Measurements from ENCODE around the gene ADAMTS13. TPM values are rescaled to one million over a fixed set of nuclear protein-coding genes. Genes with fewer than 3 reads are reported as not detected.
A peak's percentile ranks its signal among the peaks of the same experiment; 100 is the strongest.

ADAMTS13 gene
- polyA plus RNA-seq, 1 donor, result 10.4 TPM

GRCh38 chr9:133490865-133491655 lies 68.9 kb downstream of the ADAMTS13 start:
- DNase-seq, result no peak

GRCh38 chr9:133491656-133491925 lies 69.4 kb downstream of the ADAMTS13 start:
- DNase-seq, result no peak

DNA sequence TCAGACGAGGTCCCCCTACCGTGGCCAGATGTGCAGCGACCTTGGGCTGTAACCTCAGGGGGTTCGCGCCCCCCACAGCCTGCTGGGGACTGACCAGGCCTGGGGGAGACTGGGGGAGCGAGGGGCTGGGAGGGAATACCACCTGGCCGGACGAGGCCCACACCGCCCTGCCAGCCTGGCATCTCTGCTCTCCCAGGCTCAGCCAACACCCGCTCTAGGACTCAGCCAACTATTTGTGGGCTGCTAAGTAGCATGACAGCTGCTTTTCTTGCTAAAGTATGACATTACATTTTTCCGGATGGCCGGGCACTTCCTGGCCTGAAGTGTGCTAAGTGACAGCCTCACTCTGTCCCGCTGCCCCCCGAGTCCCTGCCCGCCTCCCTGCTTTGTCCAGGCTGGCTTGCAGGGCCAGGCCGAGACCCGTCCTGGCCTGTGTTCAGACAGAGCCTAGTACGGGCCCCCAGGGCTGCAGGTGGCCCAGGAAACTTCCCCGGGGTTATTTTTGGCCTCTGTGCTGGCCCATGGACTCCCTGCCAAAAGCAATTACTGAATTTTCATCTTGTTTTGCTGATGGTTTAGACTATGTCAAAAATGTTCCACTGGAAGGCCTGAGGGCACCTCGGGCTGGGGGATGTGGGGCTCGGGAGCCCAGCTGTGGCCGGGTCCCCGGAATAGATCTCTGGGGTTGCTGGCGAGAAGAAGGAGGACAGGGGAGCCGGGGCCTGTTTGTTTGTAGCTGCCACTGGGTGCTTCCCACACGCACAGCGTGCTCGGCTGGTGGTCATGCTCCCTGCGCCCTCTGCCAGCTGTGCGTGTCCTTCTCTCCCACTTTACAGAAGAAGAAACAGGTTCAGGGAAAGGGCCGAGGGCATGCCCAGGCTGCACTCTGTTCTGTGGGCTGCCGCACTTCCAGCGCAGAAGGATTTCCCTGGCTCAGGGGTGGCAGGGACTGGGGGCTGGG lies 70.2 kb downstream of the ADAMTS13 start:
- peak; percentile 47 for DNase-seq

DNA sequence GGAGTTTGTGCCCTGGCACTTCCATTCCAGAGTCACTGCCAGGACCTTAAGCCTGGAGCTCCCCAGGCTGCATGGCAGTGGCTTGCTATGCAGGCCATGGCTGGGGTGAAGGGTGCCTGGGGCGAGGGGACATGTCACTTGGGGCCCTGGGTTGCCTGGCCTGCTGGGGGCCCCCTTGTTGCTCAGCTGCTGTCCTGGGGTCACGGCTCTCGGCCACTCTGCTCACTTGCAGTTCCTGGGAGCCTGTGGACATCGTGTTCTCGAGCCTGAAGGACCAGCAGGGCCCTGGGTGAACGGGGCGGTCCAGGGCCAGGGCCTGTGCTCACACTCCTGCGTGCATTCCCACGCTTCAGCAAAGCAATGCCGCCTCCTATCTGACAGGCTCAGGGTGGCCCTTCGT lies 71.3 kb downstream of the ADAMTS13 start:
- DNase-seq, result no peak

DNA sequence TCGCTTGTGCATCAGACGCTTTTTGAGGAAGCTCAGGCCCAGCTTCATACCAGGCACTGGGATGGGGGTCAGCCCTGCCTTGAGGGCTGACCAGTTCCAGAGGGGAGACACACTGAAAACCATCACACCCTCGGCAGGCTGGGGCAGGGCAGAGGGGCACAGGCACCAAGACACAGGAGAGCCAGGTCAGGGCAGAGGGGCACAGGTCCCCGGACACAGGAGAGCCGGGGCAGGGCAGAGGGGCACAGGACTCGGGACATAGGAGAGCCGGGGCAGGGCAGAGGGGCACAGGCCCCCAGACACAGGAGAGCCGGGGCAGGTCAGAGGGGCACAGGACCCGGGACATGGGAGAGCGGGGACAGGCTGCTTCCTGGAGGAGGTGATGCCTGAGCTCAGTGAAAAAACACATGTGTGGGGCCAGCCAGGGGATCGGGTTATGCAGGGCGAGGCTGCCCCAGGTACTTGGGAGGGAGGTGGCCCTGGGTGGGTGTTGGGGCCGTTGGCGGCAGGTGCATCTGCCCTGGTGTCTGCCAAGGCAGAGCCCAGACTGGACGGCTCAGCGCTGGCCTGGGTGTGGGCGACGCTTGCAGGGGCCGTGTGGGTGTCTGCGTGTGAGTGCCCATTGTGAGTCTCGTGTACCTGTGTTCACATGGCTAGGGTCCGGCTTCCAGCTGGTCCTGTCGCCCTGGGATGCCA lies 71.8 kb downstream of the ADAMTS13 start:
- no peak for DNase-seq

- DNase-seq, result no peak
Measured at GRCh38 chr9:133494636-133495326, 72.6 kb downstream of the ADAMTS13 start.

DNA sequence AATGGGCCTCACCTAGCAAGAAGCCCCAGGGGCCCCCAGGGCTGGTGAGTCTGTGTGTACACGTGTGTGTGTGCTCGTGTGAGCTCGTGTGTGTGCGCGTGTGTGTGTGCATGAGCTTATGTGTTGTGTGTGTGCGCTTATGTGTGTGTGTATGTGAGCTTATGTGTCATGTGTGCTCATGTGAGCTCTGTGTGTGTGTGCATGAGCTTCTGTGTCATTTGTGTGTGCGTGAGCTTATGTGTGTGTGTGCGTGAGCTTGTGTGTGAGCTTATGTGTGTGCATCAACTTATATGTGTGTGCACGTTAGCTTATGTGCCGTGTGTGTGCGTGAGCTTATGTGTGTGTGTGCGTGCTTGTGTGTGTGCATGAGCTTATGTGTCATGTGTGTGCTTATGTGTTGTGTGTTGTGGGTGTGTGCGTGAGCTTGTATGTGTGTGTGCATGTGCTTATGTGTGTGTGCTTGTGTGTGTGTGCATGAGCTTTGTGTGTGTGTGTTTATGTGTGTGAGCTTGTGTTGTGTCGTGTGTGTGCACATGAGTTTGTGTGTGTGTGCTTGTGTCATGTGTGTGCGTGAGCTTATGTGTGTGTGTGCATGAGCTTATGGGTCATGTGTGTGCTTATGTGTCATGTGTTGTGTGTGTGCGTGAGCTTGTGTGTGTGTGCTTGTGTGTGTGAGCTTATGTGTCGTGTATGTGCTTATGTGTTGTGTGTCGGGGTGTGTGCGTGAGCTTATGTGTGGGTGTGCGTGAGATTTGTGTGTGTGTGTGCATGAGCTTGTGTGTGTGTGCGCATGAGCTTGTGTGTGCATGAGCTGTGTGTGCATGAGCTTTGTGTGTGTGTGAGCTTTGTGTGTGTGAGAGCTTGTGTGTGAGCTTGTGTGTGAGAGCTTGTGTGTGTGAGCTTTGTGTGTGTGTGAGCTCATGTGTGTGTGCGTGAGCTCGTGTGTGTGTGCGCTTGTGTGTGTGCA lies 73.4 kb downstream of the ADAMTS13 start:
- no peak for DNase-seq

DNA sequence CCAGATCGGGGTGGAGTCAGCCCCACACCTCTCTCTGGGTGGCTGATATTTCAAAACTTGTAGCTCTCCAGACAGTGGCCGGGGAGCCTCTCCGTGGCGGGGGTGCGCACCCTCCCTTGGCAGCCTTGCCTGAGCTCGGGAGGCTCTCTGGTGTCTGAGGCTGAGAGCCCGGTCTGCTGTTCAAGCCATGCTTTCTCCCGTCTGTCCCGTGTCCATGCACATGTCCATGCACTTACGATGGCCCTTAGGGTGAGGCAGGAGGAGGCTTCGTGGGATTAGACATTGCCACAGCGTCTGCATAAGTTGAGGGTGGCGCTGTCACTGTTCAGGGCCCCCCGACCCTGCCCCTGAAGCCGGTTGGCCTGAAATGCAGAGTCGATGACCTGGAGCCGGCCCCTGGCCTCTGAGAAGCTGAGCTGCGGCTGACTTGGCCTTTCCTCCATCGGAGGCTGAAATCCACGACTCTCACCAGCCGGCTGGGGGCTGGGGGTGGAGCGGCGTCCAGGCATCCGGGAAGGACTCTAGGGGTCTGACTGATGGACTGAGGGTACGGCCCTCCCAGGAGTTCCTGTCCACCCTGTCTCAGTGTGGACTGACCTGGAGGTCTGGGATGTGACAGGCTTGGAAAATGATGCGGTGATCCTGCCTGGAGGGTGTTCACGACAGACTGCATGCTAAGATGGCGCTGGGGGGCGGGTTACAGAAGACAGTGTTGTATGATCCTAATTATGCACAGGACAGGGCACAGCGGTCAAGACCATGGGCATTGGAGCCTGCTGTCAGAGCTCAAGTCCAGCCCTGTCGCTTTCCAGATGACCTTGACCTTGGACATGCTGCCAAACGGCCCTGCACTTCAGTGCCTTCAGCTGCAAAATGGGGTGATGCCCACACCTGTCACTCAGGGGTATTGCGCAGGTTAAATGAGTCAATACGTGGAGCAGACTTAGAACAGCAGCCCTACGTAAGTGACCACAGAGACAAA lies 75.0 kb downstream of the ADAMTS13 start:
- DNase-seq, result no peak

DNA sequence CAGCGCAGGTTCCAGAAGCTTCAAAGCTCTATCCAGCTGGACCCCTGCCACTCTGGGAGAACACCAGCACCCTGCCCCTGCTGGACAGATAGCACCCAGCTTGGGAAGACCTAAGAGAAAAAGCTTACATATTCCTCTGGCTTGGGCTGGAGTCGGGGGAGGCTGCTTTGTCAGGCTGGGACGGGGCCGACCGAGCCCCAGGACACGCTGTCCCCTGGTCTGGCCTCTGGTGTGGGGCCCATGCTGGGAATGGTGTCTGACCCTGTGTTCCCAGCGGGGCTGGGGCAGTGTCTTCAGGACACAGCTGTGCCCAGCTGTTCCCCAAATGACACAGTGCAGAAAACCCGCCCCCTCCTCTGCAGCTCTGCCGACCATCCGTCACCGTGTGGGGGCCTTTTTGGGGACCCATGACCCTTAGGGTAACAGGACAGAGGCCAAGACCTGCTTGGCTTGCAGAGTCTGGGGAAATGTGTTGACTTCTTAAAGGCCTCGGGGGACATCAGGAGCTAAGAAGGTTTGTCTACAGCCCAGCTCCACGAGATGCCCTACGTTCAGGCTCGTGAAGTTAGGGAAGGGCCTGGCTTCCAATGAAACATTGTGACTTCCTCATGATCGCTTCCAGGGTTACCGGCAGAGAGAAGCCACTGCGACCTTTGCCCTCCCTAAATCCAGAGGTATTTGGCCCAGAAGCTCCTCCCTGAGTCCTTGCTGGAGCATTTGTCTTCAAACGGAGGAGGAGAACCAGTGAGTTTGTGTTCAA lies 77.1 kb downstream of the ADAMTS13 start:
- DNase-seq, result no peak

- no peak for DNase-seq
Measured at GRCh38 chr9:133499892-133500270, 77.7 kb downstream of the ADAMTS13 start.

DNA sequence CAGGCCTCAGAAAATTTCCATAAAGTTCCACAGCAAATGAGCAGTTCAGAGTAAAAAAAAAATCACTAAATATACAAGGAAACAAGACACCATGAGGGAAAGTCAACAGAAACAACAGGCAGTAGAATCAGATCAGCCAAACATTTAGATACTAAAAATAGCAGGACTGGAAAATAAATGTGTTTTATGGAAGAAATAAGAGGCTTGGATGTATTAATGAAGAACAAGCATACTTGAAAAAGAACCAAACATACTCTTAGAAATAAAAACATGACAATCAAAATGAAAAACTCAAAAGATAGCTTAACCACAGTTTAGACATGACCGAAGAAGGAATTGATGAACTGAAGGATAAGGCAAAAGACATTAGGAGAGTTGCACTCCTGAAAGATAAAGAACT lies 79.9 kb downstream of the ADAMTS13 start:
- DNase-seq, result no peak

DNA sequence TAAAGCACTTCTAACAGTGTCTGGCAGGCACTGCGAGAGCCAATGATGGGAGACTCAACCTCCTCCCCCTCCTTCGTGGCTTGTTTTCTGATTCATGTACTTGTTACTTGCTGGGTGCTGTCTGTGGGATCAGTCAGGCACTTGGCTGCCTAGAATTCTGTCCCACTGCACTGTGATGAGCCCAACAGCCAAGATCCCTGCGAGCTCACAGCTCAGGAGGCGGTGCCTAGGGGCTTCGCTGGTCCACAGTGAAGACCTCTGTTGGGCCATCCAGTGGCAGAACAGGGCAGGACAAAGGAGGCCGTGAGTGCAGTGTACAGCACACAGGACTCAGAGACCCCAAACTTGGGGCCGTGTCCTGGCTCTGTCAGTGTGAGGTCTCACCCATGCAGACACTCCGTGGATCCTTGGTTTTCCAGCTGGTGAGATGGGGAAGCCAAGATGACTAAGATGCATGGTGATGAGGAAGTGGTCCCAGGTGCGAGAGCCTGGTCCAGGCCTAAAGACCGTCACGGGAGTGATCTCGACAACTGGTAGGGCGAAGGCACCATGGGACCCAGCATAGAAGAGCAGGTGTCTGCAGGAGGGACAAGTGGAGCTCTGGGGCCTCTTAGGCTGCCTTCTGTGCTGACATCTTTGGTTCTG lies 83.1 kb downstream of the ADAMTS13 start:
- DNase-seq, result no peak

GRCh38 chr9:133505901-133506652 lies 83.9 kb downstream of the ADAMTS13 start:
- no peak for DNase-seq

DNA sequence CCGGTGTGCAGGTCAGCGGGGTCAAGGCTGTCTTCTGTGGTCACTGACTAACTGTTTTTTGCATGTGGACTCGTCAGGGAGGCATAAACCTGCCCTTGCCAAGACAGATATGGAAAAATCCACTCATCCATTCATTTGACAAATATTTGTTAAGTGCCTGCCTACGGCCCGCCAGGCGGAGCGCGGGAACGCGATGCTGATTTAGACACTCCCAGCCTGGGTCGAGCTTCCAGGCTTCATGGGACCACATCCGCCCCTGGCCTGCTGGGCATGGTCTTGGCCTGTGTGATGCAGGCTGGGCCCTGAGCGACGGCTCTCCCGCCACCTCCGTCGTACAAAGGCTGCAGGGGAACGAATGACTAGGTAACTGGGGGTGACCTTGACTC lies 84.5 kb downstream of the ADAMTS13 start:
- no peak for DNase-seq

- DNase-seq, result no peak
Measured at GRCh38 chr9:133507246-133507965, 85.2 kb downstream of the ADAMTS13 start.

DNA sequence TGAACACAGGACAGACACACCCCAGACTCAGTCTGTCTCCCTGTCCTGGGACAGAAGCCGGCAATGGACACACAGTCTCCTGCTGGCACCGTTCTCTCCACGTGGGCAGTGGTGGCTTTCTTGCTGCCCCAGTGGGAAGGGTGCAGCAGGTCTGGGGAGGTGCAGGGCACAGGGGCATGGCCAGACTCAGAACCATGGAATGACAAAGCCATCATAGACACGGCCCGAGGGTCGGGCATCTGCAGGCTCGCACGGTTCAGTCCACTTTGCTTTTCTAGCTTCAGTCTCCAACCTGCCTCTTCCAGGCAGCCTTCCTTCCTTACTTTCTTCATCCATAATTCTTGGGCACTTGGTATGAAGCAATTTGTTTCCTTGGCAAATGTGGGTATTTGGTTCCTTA lies 85.9 kb downstream of the ADAMTS13 start:
- no peak for DNase-seq
